K562 (cell line): Measurements from ENCODE around the gene SLC34A1. TPM values are rescaled to one million over a fixed set of nuclear protein-coding genes. Genes with fewer than 3 reads are reported as not detected.
A peak's percentile ranks its signal among the peaks of the same experiment; 100 is the strongest.

ENCODE experiments used
- ARNT ChIP-seq, 2 experiments: fragments of 450-650 bp; IDR thresholded peaks; 2 replicates each; pipeline ENCODE4 v1.6.1; 2016; ENCODE audit warnings: mild to moderate bottlenecking in 1 of 2
- CHD4 ChIP-seq: fragments of 200-600 bp; sonication (generic); IDR thresholded peaks from 3 replicates; pipeline ENCODE4 v1.6.1; 2012; ENCODE audit warnings: low read depth, mild to moderate bottlenecking, mixed read lengths, low read length, inconsistent platforms; ENCODE audit not compliant: insufficient read depth, insufficient replicate concordance, poor library complexity, severe bottlenecking
- DIDO1 ChIP-seq: fragments of 450-650 bp; IDR thresholded peaks from 2 replicates; pipeline ENCODE4 v1.6.1; 2016; ENCODE audit warnings: low read depth, missing biosample characterization, missing genetic modification characterization
- E2F1 ChIP-seq: sonication (generic); formaldehyde crosslinking; IDR thresholded peaks from 2 replicates; pipeline ENCODE4 v1.8.1; 2023; ENCODE audit warnings: mild to moderate bottlenecking, missing genetic modification reagents, moderate library complexity
- EP300 ChIP-seq: IDR thresholded peaks from 2 replicates; pipeline ENCODE4 v1.6.1; 2012; ENCODE audit warnings: low read length, improper control_type of control experiment
- ETS2 ChIP-seq: IDR thresholded peaks from 2 replicates; pipeline ENCODE4 v1.6.1; 2016; ENCODE audit warnings: borderline replicate concordance, missing genetic modification characterization, mild to moderate bottlenecking, moderate library complexity, missing compliant biosample characterization; ENCODE audit not compliant: poor library complexity, severe bottlenecking
- FOS ChIP-seq: IDR thresholded peaks from 3 replicates; pipeline ENCODE4 v1.6.1; 2011; ENCODE audit not compliant: insufficient read length; ENCODE audit errors: extremely low read depth
- FOXK2 ChIP-seq, 2 experiments: fragments of 450-650 bp; IDR thresholded peaks in 1 of 2; conservative IDR thresholded peaks in 1 of 2; 2 replicates each; pipeline ENCODE4 v1.6.1; 2016; ENCODE audit warnings: low read depth in 2 of 2, mild to moderate bottlenecking in 1 of 2
- GATAD2A ChIP-seq: fragments of 450-650 bp; IDR thresholded peaks from 2 replicates; pipeline ENCODE4 v1.6.1; 2017
- JUN ChIP-seq, 2 experiments: sonication (generic) in 1 of 2; formaldehyde crosslinking in 1 of 2; IDR thresholded peaks; 2 replicates each; pipeline versions ENCODE4 v1.6.1 to v1.8.0; 2012 to 2022; ENCODE audit warnings: borderline replicate concordance in 2 of 2, mild to moderate bottlenecking in 2 of 2, improper control_type of control experiment in 1 of 2, low read depth in 1 of 2, low read length in 1 of 2, missing genetic modification reagents in 1 of 2
- LCOR ChIP-seq: sonication (generic); formaldehyde crosslinking; IDR thresholded peaks from 2 replicates; pipeline ENCODE4 v1.8.0; 2022; ENCODE audit warnings: mild to moderate bottlenecking, missing genetic modification reagents
- MAFK ChIP-seq: IDR thresholded peaks from 2 replicates; pipeline ENCODE4 v1.6.1; 2011; ENCODE audit warnings: low read length, improper control_type of control experiment
- NRF1 ChIP-seq, 2 experiments: fragments of 450-650 bp; IDR thresholded peaks in 1 of 2; conservative IDR thresholded peaks in 1 of 2; 2 replicates each; pipeline ENCODE4 v1.6.1; 2014; ENCODE audit warnings: mild to moderate bottlenecking in 2 of 2
- SAFB ChIP-seq: fragments of 200-400 bp; formaldehyde crosslinking; IDR thresholded peaks from 2 replicates; pipeline ENCODE4 v1.6.1; 2017; ENCODE audit warnings: low read depth, low read length, borderline replicate concordance
- SRSF7 ChIP-seq: fragments of 200-400 bp; formaldehyde crosslinking; optimal IDR thresholded peaks from 2 replicates; pipeline ENCODE3; 2017; ENCODE audit warnings: mild to moderate bottlenecking, low read depth, low read length
- STAT5B ChIP-seq: fragments of 250-450 bp; sonication (Bioruptor Pico); IDR thresholded peaks from 2 replicates; pipeline ENCODE4 v1.8.0; 2021; ENCODE audit warnings: mild to moderate bottlenecking, inconsistent platforms
- ZBTB12 ChIP-seq: fragments of 250-450 bp; sonication (Bioruptor Pico); IDR thresholded peaks from 2 replicates; pipeline ENCODE4 v1.4.0; 2020
- ZFPM2 ChIP-seq: fragments of 250-450 bp; sonication (Bioruptor Pico); IDR thresholded peaks from 2 replicates; pipeline ENCODE4 v1.5.1; 2022; ENCODE audit warnings: mild to moderate bottlenecking
- ZNF197 ChIP-seq: fragments of 200-800 bp; sonication (Bioruptor generic); IDR thresholded peaks from 2 replicates; pipeline ENCODE4 v1.6.1; 2016; ENCODE audit warnings: low read depth, missing genetic modification characterization, missing compliant biosample characterization
- polyA plus RNA-seq, 8 experiments: library from polyadenylated mRNA; depleted of rRNA in 4 of 8; stranded (reverse) in 5 of 8; unstranded in 3 of 8; fragments of >200 nt; fragmentation: Nextera tagmentation in 2 of 8; fragmentation: Illumina TruSeq in 1 of 8; extraction: Ambion mirVana in 2 of 8; extraction: Trizol in 1 of 8; gene quantifications; 2 replicates each; pipeline versions ENCODE4 v1.2.1 to v1.2.3, GENCODE V29; 2011 to 2014; ENCODE audit warnings: inconsistent platforms in 1 of 8, missing spikeins in 1 of 8
- total RNA-seq, 7 experiments: library from RNA; depleted of rRNA in 6 of 7; stranded (reverse); fragments of >200 nt in 6 of 7; fragmentation: Illumina TruSeq in 2 of 7; extraction: Trizol in 2 of 7; gene quantifications; 2 replicates each; pipeline versions ENCODE4 v1.2.1 to v1.2.3, GENCODE V29; 2011 to 2021; ENCODE audit warnings: low replicate concordance in 1 of 7

Gene SLC34A1
- total and polyA plus RNA-seq, 9 of the 15 experiments (the other 6 are each of a cell fraction or from before 2014, with no cell fraction given) = not detected

GRCh38 chr5:177425801-177426565 lies 41.7 kb downstream of the SLC34A1 start (continued):
- TF ChIP-seq JUN (IDR thresholded peaks at IDR 0.05; ENCODE audit: borderline replicate concordance, low read depth, low read length) = 0 out of 2 replicates have a peak, but pooled peaks have one; percentile 14
- TF ChIP-seq JUN (CRISPR knock-in tag; IDR thresholded peaks at IDR 0.05; ENCODE audit: borderline replicate concordance) = no peak
- TF ChIP-seq CHD4 = peak; percentile 95
- TF ChIP-seq ZBTB12 (CRISPR knock-in tag) = peak; percentile 68; the same call in 1 of the 2 replicates
- TF ChIP-seq FOS = peak; percentile 92
- no peak for TF ChIP-seq DIDO1
- no peak for TF ChIP-seq STAT5B (CRISPR knock-in tag)
- TF ChIP-seq E2F1 (CRISPR knock-in tag) = 0 out of 2 replicates have a peak, but pooled peaks have one; percentile 17
- no peak for TF ChIP-seq MAFK
- no peak for TF ChIP-seq SAFB
- TF ChIP-seq GATAD2A = no peak
- peak; percentile 77 to 79 for TF ChIP-seq FOXK2 (conservative IDR thresholded peaks at IDR 0.05 in 1 of 2, IDR thresholded peaks at IDR 0.05 in 1 of 2; ENCODE audit: low read depth in 2 of 2)
- 0 out of 2 replicates have a peak, but pooled peaks have one; percentile 17 for TF ChIP-seq EP300
- TF ChIP-seq ZNF197 (CRISPR knock-in tag) = no peak
- no peak for TF ChIP-seq ZFPM2
- no peak for TF ChIP-seq ARNT (IDR thresholded peaks at IDR 0.05)
- TF ChIP-seq ETS2 (tag) = no peak
- TF ChIP-seq SRSF7 = no peak
- peak; percentile 79 to 82 for TF ChIP-seq NRF1 (conservative IDR thresholded peaks at IDR 0.05 in 1 of 2, IDR thresholded peaks at IDR 0.05 in 1 of 2)
- TF ChIP-seq LCOR (CRISPR knock-in tag) = no peak; the same call in none of the 2 replicates
